C1 segment of cervical spinal cord (tissue), 14 donors: Measurements from ENCODE around the gene MUCL3.

Experiments used
- DNase-seq, 14 donors: peaks; one replicate each; lab custom pipeline; 2025; lab: John Stamatoyannopoulos, UW

Gene MUCL3

DNA sequence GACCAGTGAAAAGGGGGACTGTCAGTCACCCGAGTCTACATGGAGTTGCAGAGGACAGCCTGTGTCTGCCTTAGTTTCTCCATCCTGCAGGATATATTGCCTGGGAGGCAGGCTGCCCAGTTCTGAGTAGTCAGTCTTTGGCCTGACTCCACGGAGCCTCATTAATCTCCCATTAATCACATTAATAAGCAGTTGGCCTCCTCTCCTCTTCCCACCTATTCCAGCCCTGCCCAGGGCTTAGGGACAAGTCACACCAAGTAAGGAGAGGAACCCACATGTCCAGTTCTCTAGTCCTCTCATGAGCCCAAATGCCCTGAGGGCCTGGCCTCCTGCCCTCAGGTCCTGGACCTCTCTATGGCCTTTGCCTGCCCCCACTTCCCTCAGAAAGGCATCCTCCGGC lies 1.3 kb upstream of the MUCL3 start:
- DNase-seq, result no peak

DNA sequence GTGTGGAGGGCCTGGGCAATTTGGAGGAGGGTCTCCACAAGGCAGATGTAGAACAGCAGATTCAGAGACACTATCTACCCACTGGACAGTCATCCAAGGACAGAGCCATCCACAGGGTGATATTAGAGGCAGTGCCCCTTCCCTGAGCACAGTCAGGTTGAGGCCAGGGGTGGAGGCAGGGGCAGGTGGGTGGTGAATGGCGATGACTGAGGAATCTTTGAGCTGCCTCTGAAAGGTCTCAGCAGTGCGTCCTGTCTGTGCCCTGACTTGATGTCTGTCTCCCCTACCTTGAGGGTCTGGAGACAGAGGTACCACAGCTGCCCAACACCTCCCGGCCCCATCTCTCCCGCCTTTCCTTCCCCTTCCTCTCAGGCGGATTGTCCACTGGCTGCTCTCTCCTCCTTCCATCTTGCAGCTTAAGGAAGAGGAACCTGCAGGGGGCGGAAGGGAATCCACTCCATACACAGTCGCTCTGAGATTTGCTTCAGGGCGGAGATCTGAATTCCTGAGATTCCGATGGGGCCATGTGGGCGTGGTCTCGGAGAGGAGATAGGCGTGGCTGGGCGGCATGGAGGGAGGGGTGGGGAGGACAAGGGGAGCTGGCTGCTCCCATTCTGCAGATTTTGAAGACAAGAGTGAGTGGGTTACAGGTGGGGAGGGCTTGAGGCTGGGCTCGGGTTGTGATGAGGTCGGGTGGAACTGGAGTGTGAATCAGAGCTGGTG lies 1.7 kb downstream of the MUCL3 start:
- DNase-seq, result no peak

GRCh38 chr6:30944051-30944450 lies 3.3 kb downstream of the MUCL3 start:
- DNase-seq, result no peak

DNA sequence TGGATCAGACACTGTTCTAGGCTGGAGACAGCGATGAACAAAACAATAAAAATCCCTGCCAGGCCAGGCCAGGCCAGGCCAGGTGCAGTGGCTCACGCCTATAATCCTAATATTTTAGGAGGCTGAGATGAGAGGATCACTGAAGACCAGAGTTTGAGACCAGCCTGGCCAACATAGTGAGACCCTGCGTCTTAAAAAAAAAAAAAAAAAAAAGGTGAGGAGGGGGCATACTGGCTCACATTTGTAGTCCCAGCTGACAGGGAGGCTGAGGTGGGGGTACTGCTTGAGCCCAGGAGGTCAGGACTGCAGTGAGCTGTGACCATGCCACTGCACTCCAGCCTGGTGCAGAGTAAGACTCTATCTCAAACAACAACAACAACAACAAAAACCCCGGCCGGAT lies 4.5 kb downstream of the MUCL3 start:
- DNase-seq, result no peak

DNA sequence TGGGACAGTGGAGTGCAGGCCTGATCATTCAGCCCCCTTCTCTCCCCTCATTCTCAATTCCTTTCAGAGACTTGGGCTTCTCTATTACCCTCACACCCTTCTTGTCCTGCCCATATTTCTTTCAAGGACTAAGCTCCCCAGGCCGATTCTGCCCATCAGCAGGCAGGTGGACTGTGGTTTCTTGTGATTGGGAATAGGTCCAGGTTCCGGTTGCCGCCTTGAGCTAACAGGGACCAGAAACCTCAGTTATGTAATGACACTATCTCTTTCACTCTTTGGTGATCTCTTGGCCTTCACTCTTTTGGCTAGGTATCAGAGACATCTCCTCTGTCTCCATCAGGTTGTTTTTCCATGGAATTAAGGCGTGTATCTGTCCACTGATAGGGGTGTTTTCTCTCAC lies 6.5 kb downstream of the MUCL3 start:
- DNase-seq, result no peak

GRCh38 chr6:30948811-30949210 lies 8.0 kb downstream of the MUCL3 start:
- no peak for DNase-seq

DNA sequence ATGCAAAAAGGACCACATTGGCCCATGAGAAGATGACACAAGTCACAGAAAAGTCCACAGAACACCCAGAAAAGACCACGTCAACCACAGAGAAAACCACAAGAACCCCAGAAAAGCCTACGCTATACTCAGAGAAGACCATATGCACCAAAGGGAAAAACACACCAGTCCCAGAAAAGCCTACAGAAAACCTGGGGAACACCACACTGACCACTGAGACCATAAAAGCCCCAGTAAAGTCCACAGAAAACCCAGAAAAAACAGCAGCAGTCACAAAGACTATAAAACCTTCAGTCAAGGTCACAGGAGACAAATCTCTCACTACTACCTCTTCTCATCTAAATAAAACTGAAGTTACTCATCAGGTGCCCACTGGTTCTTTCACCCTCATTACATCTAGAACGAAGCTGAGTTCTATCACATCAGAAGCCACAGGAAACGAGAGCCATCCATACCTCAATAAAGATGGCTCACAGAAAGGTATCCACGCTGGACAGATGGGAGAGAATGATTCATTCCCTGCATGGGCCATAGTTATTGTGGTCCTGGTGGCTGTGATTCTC lies 11.2 kb downstream of the MUCL3 start:
- no peak for DNase-seq

GRCh38 chr6:30954631-30955366 lies 14.0 kb downstream of the MUCL3 start:
- DNase-seq, result no peak

DNA sequence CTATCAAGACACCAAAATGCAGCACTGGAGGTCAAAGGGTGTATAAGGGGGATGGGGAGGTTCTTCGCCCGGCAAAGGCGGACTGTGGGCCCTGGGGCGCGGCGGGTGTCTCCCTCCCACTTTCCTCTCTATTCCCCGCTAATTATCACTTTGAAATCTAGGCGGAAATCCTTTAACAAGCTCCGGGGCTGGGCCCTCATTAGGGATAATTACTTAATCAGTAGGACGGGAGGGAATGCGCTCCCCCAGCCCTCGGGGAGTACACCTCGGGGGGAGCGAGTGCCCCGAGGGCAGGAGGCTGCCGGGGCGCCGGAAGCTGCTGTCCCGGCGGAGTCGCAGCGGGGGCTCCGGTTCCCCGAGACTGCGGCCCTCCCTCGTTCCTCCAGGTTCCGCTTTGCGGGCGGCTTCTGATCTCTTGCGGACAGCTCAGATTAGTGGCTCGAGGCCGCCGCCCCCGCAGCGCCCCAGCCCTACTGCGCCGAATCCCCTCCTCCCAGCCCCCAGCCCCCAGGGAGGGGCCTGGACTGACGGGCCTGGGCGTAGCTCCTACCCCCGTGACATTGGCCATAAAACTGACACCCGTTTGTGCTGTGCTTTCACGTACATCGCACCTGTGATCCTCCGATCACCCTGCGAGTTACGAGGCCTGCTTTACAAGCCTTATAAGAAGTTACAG lies 14.7 kb downstream of the MUCL3 start:
- peak in 8 of 14 donors; percentile 5 to 70 (median 48) for DNase-seq

DNA sequence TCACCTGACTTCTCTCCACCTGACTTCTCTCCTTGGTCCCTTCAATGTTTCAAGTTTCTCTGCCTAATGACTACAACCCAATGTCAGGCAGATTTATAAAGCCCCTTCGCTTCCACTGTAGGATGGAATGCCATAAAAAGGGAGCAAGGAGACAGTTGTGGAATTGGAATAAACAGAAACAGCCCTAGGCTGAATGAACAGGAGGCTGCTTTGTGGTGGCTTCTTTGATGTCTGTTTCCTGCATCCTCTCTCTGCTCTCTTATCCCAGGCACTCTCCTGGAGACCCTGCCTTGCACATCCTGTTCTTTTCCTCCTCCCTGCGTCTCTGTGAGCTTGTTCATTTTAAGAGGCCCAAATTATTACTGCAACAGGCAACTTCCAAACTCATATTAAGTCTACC lies 16.9 kb downstream of the MUCL3 start:
- DNase-seq, result no peak

DNA sequence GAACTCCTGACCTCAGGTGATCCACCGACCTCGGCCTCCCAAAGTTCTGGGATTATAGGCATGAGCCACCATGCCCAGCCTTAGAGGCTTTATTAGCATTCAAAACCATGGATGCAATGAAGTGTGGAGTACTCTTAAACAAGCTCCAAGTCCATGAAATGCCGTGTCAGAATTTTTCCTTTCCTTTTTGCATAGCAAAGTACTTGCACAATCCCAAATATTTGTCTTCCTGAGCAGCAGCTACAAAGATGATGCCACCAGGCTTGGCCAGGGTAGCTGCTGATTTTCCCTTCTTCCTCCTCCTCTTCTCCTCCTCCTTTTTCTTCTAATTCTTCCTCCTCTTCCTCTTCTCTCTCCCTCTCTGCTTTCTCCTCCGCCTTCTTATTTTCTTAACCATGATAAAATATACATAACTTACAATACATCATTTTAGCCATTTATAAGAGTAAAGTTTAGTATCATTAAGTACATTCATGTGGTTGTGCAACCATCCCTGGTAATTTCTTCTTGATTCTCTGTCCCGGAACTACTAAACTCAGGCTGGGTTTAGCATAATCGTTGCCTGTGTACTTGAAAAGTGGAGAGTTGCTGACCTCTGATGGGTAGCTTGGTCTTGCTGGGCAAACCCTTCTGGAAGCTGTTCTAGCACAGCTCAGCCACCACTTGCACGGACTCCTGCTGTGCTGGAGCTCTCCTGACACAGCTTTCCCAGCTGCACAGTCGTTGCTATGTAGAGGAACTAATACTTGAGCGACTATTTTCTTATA lies 20.3 kb downstream of the MUCL3 start:
- DNase-seq, result no peak

DNA sequence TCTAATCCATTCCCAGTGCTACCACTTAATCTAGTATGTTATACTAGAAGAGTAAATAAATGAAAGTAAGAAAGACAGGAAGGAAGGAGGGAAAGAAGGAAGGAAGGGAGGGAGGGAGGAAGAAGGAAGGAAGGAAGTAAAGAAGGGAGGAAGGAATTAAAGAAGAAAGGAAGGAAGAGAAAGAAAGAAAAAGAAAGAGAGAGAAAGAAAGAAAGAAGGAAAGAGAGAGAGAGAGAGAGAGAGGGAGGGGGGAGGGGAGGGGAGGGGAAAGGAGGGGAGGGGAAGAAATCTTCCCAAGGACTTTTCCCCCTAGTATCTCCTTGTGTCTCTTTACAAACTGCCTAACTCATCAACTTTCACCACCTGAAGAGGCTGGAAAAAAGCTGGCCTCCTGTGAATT lies 21.9 kb downstream of the MUCL3 start:
- no peak for DNase-seq

- no peak for DNase-seq
These were observed 22.9 kb downstream of the MUCL3 start for GRCh38 chr6:30963641-30964040.

- no peak for DNase-seq
These were observed 23.3 kb downstream of the MUCL3 start for GRCh38 chr6:30964075-30964474.

- no peak for DNase-seq
These were observed 24.4 kb downstream of the MUCL3 start for GRCh38 chr6:30965140-30965601.

DNA sequence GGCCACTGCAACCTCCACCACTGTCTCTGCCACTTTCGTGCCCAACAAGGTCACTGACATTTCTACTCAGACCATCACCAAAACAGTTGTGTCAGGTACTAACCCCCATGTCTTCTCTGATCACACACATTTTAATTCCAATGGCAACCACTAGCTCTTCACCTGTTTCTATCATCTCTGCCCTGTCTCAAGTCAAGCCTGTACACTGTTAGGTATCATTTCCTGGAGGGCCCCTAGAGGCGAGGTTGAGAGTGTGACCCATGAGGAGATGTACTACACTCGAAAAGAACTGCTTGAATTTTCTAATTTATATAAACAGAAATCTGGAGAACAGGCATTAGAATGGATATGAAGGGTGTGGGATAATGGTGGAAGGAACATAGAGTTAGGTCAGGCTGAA lies 25.4 kb downstream of the MUCL3 start:
- DNase-seq, result no peak

DNA sequence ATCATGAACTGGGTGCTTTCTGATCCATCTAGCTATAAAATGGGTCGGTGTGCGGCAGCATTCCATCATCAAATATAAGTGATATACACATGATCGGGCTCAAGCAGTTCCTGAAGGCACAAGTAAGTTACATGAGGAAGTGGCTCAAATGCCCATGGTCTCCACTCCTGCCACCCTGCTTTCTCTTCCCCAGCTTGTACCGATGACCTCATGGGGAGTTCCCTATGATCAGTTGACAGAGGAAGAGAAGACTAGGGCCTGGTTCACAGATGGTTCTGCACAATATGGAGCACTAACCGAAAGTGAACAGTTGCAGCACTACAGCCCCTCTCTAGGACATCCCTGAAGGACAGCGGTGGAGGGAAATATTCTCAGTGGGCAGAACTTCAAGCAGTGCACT lies 28.4 kb downstream of the MUCL3 start:
- peak in 3 of 14 donors; percentile 4 to 19 (median 7) for DNase-seq

- DNase-seq, result no peak
These were observed 30.2 kb downstream of the MUCL3 start for GRCh38 chr6:30970946-30971345.

DNA sequence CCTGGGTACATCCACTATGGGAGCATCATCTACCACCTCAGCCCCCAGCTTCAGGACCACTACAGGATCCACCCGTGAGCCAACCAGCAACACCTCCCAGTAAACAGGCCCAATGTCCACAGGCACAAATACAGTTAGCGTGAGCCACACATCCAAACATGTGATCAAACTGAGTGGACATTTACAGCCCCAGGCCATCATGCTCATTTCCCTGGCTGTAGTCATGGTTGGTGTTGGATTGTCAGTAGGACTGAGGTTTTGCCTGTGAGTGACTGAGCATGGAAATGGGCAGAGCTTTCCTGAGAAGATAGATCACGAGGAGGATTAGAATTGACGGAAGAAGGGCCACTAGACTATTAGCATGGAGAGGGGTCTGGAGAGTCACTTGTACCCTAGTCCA lies 32.0 kb downstream of the MUCL3 start:
- no peak for DNase-seq

GRCh38 chr6:30974490-30975252 lies 33.9 kb downstream of the MUCL3 start:
- DNase-seq, result no peak

- DNase-seq, result no peak
These were observed 38.4 kb downstream of the MUCL3 start for GRCh38 chr6:30979141-30979540.
